NCI-H1436 (cell line): ENCODE data around the gene CXorf49B.

Experiments used
- DNase-seq: peaks from one replicate; lab custom pipeline; 2025; lab: John Stamatoyannopoulos, UW

The CXorf49B gene

GRCh38 chrX:71815906-71816156, 52.7 kb downstream of the CXorf49B start:
- DNase-seq: no peak
